Measurements from ENCODE around the gene CTPS1.

GRCh38 chr1:40956407-40956806 is 23.1 kb upstream of the CTPS1 start:
- no peak for TF ChIP-seq CTCF (IDR thresholded peaks at IDR 0.05; ENCODE audit: borderline replicate concordance, extremely low read depth, low read length, poor library complexity, severe bottlenecking)
- TF ChIP-seq EZH2 (IDR thresholded peaks at IDR 0.05; ENCODE audit: borderline replicate concordance, low read depth, low read length, severe bottlenecking), result no peak
